ENCODE measurements around the gene CITED2. TPM values are rescaled to one million over a fixed set of nuclear protein-coding genes. Genes with fewer than 3 reads are reported as not detected.

Gene CITED2, protein sequence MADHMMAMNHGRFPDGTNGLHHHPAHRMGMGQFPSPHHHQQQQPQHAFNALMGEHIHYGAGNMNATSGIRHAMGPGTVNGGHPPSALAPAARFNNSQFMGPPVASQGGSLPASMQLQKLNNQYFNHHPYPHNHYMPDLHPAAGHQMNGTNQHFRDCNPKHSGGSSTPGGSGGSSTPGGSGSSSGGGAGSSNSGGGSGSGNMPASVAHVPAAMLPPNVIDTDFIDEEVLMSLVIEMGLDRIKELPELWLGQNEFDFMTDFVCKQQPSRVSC
- 20.5 and 26.0 TPM in 2 replicates for total RNA-seq

GRCh38 chr6:139374357-139375225 is at the start of gene CITED2:
Gene CITED2, minus strand, starts transcription at chr6:139374648. Its CDS starts 704 bp downstream, at chr6:139373944.

Other genes starting within 250 kb of the CITED2 start
- 22.1 and 26.4 TPM in 2 replicates for gene HECA, start 239.6 kb downstream of the CITED2 start, total RNA-seq
- under 0.01 and 0.15 TPM in 2 replicates for gene TXLNB, start 82.7 kb downstream of the CITED2 start, total RNA-seq

Data from epithelial cell of umbilical artery (primary cell).